HG02840 (cell line): ENCODE measurements around the gene CNNM3.

Experiments used
- ATAC-seq: cut with Tn5 transposase; IDR thresholded peaks from one replicate; pipeline ENCODE4 v1.9.1; 2021; ENCODE audit warnings: mild to moderate bottlenecking, moderate library complexity, moderate number of reproducible peaks; ENCODE audit not compliant: unreplicated experiment, low FRiP score

CNNM3 gene

DNA sequence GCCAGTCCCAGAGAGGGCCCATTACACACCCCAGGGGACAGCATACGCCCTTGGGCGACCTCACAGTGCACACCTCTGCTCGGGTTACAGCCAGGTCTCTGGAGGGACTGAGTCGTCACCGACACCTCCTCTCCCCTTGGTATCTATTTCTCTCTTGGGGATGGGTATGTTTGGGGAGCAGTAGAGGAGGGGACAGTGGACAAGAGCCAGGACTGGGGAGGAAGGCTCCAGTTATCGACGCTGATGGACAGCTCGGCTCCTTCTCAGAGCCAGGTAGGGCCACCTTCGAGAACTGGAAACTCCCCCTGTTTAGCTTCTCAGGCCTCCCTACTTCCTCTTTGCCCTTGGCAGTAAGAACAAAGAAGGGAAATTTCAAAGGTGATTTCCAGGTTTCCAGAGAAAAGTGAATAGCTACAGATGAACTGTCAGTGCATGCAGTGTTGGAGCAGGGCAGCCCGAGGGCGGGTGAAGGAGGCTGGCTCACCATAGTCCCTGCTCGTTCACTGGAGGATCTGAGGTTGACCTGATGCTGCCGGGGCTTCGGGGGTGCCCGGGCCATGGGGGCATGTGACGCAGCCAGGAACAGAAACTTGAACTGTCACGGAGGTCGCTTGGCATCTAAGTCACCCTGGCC is 58.2 kb downstream of the CNNM3 start:
- no peak for ATAC-seq

DNA sequence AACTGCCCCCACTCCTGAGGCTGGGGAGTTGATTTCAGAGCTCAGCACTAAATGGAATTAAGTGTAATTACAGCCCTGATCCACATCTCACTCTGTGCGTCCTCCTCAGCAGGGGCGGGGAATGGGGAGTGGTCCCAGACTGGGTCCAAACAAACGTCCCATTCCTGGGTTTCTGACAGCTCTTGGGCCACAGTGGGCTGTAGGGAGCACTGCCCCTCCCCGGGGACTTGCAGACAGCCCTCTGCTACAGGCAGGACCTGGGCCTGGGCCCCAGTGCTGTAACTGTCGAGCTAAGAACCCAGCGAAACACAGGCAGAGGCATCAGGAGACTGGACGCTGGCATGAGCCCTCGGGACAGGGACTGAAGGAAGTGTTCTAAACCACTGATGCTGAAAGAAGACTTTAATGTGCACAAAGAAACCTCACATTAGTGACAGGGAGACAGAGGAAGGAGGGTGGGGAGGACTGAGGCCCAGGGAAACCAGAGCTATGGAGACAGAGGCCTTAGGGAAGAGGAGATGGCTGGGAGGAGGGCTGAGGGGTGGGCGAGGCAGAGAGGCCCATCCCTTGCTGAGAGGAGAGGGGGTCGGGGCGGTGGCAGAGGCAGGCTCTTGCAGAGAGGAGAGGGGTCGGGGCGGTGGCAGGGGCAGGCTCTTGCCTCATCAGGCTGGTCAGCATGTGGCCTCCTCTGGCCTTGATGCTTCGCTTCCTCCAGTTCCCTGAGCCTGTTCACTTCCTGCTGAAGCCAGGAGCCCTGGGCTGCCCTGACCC is 59.6 kb downstream of the CNNM3 start:
- no peak for ATAC-seq

DNA sequence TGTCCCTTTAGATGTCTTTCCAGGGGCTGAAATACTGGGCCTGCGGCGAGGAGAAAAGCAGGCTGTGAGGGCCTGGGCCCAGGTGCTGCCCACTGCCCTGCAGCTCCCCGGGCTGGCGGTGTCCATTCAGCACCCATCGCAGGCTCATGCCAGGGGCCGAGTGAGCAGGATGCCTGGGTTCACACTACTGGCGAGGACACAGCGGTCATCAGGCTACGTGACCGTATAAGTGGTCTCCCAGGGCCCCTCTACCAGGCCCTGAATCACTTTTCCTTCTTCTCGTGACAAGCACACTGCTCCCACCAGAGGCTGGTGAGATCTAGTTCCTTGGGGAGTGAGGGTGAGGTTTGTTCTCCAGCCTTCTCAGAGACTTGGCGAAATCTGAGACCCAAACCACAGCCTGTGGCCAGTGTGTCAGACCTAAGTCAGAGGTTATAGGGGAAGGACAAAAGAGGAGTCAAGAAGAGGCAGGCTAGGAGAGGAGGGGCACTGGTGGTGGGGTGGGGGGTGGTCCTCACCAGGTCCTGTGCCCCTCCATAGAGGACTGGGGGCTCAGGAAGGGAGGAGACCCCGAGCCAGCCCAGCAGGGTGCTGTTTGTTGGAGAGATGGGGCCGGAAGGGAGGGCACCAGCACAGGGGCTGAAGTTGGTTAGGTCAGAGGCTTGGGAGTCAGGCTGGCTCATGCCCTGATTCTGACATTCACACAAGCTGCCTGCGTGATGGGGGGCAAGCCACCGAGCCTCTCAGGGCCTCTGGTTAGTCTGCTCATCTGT is 60.4 kb downstream of the CNNM3 start:
- ATAC-seq, result no peak

DNA sequence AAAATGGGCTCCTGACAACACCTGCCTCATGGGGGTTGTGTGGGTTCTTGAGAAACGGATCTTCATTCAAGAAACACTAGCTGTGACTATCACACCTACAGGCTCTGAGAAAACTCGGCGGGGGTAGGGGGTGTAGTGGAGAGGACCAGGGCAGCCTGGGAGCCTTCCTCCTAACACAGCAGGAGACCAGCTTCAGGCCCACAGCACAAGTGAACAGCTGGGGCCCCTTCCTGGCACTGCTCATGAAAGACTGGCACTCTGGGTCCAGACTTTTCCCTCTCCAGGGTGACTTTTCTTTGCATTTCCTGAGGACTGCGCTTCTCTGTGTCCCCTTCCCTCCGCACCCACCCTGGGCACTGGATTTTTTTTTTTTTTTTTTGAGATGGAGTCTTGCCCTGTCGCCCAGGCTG is 61.0 kb downstream of the CNNM3 start:
- no peak for ATAC-seq

DNA sequence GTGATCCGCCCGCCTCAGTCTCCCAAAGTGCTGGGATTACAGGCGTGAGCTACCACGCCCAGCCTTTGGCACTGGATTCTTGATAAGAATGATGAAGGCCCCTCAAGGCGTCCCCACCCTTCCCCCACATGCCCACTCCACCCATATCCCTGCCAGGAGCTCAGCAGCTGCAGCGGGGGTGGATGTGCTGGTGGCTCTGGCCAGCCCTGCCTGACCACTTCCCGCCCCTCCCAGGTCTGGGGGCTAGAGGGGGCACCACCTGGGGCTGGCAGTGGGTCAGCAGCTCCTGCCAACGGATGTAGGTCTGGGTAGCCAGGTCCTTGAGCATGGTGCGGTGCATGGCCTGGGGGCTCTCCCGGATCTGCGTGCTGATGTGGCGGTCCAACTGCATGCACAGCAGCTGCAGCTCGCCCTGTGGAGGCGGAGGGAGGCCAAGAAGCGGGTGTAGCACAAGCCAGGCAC is 61.6 kb downstream of the CNNM3 start:
- ATAC-seq, result no peak

DNA sequence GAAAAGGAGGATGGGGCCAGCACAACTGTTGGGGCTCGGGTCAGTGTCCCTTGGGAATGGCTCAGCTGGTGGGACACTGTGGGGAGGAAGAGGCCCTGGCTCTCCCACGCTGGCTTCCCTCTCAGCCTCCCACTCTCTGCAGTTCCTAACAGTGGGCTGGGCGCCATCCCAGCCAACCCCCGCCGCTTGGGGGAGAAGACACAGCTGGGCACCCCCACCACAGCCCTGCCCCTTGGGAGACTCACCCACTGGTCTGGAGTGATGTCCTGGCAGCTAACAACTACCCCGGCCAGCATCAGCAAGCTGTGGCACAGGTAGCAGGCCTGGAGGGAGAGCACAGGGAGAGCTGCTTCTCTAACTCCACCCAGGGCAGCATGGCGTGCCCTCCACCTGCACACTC is 62.1 kb downstream of the CNNM3 start:
- no peak for ATAC-seq

DNA sequence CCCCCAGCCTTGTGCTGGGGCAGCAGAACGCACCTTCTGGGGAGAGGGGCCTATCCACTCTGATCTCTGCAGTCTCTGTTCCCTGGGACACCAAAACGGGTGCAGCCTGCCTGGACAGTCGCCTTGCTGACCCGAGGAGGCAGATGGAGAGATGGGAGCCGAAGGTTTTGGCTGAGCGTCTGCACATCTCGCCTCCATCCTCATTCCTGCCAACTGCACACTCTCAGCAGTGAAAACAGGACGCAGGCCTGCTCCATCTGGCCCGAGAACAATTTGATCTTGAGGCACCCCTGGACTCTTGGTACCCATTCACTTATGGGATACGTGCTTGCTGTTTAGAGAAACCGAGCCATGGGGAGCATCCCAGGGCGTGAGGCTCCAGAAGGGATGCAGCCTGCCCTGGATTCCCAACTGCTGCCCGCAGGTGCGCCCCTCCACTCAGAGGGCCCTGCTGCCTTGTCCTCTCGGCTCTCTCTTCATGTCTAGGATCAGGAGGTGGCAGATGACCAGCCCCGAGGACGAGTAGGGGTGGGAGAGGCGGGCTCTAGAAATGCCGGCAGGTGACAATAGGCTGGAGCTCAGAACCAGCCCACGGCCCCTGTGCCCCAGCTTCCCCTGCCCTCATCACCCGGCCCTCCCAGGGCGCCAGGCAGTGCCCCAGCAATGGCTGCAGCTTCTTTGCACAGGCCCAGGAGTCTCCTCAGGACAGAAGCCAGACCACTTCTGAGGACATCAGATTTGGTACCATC is 62.9 kb downstream of the CNNM3 start:
- no peak for ATAC-seq

DNA sequence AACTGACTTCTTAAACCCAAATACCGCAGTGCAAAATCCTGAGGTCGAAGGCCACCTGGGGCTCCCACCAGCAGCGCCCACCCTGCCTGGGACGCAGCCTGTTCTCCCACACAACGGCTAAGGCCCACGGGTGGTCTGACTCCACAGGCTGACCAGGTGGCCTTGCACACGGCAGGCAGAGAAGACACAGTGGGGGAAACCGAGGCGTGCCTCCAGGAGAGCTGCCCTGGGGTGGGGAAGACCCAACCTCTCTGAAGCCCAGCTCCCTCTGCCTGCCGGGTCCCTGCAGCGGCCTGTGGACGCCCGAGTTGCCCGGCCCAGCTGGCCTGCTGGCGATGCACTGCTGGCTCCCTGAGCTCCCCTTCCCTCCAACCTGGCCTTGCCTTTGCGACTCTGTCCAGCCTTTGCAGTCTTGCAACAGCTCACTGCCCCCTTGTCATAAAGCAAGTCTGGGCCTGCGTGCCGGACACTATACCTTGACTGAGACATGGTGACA is 63.5 kb downstream of the CNNM3 start:
- ATAC-seq, result no peak

DNA sequence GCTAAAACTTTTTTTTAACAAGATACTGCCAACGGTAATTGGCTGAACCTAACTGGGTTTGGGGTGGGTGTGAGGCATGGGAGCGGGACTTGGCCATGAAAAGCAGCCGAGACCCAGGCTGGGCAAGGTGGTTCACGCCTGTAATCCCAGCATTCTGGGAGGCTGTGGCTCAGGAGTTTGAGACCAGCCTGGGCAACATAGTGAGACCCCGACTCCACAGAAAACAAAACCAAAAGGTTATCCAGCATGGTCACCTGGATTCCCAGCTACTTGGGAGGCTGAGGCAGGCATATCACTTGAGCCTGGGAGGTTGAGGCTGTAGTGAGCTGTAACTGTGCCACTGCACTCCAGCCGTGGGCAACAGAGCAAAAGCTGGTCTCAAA is 64.8 kb downstream of the CNNM3 start:
- ATAC-seq, result no peak

DNA sequence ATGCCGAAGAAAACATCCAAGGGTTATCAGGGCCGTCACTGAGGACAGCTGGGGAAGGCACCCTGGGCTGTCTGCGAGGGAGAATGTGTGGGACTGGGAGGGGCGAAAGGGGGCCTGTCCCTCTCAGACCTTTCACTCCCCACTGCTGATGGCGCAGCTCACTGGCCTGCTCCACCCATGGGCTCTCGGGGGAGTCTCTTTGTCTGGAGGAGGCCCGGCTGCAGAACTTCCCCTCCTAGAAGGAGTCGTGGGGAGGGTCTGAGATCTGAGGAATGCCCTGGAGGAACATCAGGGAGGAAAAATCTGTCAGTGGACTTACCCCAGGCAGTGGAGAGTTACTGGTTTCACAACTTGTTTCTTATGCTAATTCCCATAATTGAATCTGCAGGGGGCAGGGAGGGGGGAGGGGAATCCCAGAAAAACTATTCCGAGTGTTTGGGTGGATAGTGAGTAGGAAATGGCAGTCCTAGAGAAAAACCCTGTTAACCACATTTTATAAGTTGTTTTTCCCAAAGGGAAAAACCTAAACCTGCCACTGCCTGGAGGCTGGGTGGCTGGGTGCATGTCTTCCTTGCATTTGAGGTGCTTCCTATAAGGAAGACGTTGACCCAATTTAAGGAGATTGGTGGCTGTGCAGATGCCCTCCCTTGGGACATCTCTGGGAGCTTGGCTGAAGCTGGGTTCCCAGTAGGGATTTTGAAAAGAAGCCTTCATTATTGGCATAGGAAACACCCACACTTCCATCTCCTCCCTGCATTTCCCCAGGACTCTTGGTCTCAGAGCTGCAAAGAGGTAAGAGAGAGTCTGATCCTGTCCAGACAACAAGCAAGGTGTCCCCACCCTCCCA is 65.5 kb downstream of the CNNM3 start:
- no peak for ATAC-seq

DNA sequence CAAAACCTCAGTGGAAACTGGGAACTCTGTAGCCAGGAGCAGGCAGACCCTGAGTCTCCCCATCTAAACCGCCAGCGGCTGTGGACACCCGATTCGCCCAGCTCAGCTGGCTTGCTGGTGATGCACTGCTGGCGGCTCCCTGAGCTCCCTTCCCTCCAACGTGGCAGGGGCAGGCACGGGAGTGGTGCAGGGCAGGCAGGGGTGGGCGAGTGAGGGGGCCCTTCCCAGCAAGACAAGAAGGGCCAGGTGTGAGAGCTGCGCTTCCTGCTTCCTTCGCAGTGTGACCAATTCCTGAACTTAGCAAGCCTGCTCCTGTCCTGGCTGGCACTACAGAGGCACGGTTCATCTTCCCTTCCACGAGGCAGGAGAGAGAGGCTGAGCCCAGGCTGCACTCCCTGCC is 66.2 kb downstream of the CNNM3 start:
- ATAC-seq, result no peak

DNA sequence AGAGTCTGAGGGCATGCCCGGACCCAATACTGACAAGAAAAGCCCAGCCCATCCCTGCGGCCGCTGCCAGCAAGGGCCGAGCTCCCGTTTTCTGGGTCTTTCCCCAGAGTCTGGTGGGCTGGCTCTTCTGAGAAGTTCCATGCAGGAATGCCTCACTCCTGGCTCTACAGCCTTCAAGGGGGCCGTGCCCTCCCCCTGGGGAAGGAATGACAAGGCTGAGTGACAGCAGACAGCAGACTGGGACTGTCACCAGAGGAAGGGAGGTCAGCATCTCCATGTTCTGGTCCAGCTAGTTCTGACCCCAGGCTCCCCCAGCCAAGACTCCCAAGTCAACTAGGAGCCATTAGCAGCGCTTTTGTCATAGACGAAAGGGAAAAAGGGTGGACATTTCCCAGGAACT is 66.8 kb downstream of the CNNM3 start:
- no peak for ATAC-seq

DNA sequence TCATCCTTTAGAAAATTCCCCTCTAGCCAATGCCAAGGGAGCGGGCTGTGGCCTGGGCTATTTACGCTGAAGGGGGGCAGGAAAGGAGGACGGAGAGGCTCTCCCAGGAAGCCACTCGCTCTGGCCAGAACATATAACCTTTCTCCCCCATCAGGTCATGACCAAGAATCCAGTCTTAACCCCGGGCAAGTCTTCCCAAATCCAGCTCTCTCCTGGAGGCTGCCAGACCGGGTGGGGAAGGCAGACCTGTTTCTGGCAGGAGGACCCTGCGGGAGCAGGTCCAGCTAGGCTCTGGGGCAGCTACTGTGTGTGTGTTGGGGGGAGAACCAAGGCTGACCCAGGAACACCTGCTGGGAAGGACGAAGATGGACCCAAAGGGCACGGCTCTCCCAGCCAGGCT is 67.2 kb downstream of the CNNM3 start:
- no peak for ATAC-seq
